HG03064 (cell line): ENCODE measurements around the gene CYBC1.

Experiments
- ATAC-seq: cut with Tn5 transposase; IDR thresholded peaks from one replicate; pipeline ENCODE4 v1.9.1; 2021; ENCODE audit warnings: low read depth; ENCODE audit not compliant: unreplicated experiment

The CYBC1 gene

GRCh38 chr17:82450357-82451106, at the start of gene CYBC1:
Gene CYBC1 (minus strand): TSS chr17:82450752. CDS start chr17:82449254, 1,498 bp downstream.
- ATAC-seq: peak; percentile 54

DNA sequence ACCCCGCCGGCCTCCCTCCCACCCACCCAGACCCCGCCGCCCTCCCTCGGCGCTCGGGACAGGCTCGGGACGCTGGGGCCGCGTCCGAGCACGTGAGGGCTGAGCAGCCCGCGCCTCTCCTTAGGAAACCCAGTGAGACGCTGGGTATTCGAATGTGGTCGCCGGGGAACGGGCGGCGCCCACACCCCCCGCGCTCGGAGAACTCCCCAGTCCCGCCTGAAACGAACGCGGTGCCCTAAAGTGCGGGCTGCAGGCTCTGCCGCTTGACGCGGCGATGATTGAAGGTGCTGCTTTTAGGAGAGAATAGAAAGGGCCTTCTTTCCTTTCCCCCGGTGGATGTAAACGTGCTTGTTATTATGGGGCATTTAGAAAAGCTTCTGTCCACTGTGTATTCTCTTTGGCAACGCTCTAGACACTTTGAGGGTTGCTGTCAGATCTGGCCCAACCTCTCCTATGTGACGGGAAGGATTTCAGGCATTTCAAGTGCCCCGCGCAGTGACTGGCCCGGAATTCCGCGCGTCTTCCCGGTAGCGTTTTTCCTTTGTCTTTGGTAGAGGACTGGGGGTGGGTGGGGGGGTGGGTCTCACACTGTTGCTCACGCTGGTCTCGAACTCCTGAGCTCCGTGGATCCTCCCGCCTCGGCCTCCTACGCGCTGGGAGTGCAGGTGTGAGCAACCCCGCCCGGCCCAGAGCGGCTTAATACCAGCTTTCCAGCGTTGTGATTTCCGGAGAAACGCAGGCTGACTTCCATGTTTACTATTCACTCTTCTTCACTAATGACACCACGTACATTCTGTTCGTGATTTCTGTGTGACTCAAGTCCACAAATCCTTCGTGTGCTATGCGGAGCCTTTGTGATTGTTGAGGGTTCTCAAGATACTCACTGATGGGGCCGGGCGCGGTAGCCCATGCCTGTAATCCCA, 47.2 kb upstream of the CYBC1 start:
- no peak for ATAC-seq

- peak; percentile 48 for ATAC-seq
These were observed 46.2 kb upstream of the CYBC1 start for GRCh38 chr17:82496529-82497434.

GRCh38 chr17:82495844-82496528, 45.4 kb upstream of the CYBC1 start:
- no peak for ATAC-seq

GRCh38 chr17:82494236-82495055, 43.9 kb upstream of the CYBC1 start:
- ATAC-seq: no peak

GRCh38 chr17:82493226-82493781, 42.8 kb upstream of the CYBC1 start:
- ATAC-seq: no peak

DNA sequence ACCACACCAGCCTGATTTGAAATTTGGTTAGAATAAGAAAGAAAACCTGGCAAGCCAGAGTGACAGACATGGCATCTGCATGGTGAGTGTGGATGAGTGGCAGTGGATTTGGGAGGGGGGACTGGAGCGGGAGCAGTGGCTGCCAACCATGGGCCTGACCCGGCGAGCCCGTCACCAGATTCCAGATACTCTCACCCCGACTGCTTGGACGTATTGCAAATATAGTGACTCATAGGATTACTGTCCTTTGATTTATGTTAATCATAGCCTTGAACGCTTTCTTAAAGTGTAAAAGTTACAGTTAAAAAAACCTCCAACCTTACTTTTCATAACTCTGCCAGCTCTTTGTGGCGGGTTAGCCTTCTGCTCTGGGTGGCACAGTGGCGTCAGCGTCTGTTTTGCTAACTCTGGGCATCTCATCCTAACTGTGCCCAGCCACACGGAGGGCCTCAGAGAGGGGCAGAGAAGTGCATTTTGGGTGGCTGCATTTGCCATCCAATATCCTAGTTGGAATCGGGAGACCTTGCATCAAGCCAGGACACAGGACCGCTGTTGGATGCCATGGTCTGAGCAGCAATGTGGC, 42.2 kb upstream of the CYBC1 start:
- no peak for ATAC-seq

DNA sequence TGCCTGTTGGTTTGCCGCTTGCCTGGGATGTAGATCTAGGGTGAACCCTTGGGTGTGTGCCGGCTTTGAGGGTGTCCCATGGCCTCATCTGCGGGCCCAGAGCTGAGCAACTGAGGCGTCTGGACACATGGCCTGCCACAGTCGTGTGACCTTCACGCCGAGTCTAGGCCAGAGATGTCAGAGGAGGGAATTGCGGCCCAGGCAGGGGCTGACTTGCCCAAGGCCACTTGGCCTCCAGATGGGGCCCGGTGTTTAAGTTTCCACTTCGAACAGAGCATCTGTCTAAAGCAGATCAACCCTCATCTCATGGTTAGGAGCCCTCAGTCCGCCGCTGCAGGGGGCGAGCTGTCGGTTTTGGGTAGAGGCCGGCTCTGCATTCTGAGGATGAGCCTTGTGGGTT, 41.0 kb upstream of the CYBC1 start:
- no peak for ATAC-seq

DNA sequence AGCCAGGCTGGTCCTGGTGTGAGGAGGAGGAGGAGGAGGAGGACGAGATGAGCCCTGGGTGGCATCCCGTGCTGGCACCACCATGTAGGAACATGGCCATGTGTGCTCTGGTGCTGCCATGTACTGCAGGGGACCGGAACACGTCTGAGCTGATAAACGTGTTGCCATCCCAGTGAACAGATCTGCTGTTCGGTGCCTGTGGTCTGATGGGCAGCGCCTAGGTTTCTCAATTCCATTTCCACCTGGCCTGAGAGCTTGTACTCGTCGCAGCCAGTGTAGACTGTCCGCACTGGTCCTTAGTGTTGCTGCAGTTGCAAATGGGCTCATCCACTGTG, 40.6 kb upstream of the CYBC1 start:
- no peak for ATAC-seq

- ATAC-seq: no peak
These were observed 40.1 kb upstream of the CYBC1 start for GRCh38 chr17:82490512-82491195.

GRCh38 chr17:82489851-82490511, 39.4 kb upstream of the CYBC1 start:
- ATAC-seq: no peak

DNA sequence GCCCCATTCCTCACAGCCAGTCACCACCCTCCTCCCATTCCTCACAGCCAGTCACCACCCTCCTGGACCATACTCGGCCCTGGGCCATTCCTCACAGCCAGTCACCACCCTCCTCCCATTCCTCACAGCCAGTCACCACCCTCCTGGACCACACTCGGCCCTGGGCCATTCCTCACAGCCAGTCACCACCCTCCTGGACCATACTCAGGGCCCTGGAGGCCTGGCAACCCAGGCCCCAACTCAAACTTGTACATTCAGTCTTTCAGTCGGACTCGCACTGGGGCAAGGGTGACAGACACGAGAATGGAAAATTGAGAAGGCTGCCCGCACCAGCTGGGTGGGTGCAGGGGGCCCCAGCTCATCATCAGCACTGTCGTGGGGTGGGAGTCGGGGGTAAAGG, 38.6 kb upstream of the CYBC1 start:
- no peak for ATAC-seq

GRCh38 chr17:82487910-82488309, 37.4 kb upstream of the CYBC1 start:
- no peak for ATAC-seq

DNA sequence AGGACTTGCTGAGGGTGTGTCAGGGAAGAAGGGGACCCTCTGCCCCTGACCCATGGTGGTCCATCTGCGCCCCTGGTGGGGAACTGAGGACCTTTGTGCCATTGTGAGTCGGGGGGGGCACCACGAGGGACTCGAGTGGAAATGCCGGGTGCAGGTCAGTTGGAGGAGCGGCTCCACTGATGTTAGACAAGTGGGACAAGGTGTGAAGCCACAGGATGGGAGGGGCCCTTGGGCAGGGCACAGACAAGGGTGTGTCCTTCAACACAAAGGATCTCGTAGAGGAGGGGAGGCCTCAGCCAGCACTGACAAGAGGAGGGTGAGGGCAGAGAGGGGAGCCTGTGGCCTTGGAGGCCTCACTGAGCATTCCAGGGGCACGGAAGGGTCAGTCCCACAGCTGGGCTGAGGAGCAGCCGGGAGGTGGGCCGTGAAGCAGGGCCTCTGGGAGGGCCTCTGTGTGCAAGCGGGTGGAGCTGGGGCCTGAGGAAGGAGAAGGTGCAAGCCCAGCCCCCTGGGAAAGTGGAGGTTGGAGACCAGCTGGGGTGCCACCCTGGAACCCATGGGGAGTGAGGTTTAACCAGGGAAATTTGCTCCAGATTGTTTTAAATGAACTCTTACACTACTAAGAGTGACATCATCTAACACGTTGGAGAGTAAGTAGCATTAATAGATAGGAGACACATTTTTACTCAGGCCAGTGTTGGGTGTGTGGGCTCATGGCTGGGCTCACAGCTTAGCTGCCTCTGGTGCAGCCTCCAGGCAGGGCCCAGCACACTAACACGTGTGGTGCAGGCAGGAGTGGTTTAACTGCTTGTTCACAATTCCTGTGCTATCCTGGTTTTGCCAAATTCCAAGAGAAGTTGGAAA, 35.9 kb upstream of the CYBC1 start:
- ATAC-seq: no peak

- ATAC-seq: no peak
These were observed 33.3 kb upstream of the CYBC1 start for GRCh38 chr17:82483836-82484235.

DNA sequence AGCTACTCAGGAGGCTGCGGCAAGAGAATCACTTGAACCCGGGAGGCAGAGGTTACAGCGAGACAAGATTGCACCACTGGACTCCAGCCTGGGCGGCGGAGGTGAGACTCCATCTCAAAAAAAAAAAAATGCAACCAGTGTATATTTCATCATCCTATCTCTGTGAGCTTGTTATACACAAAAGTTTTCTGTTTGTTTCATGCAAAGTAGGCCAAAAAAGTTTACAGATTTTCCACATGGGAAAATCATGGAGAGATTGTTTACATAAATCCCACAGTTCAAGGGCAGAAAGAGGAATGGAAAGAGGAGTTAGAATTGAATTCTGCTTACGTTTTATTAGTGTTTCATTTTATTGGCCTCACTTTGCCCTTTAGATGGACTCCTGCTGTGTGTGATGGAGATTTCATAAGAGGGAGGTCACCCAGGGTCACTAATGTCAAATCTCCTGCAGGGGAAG, 32.7 kb upstream of the CYBC1 start:
- ATAC-seq: no peak

DNA sequence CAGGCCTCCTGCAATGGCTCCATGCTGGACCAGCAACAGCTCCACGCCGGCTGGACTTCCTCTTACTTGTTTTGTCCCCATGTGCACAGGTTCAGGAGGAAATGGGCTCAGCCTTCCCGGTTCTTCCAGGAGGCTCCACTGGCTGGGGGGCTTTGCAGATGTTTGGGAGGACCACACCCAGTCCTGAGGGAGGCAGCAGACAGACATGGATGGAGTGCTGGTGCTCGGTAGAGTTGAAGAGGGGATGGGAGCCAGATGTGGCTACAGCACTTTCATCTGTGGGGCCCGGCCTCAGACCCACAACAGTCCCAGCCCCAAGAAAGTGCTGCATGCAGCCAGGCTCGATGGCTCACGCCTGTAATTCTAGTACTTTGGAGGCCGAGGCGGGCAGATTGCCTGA, 29.8 kb upstream of the CYBC1 start:
- no peak for ATAC-seq
